Measurements from ENCODE around the gene RFX4. TPM values are rescaled to one million over a fixed set of nuclear protein-coding genes. Genes with fewer than 3 reads are reported as not detected.
"Not testable (repeated sequence)": the region's sequence is repeated elsewhere in the genome, so short reads cannot be mapped to it uniquely, and the experiment has no call there.

Gene RFX4
- total RNA-seq, 1 donor from 2014 or later, result not detected

DNA sequence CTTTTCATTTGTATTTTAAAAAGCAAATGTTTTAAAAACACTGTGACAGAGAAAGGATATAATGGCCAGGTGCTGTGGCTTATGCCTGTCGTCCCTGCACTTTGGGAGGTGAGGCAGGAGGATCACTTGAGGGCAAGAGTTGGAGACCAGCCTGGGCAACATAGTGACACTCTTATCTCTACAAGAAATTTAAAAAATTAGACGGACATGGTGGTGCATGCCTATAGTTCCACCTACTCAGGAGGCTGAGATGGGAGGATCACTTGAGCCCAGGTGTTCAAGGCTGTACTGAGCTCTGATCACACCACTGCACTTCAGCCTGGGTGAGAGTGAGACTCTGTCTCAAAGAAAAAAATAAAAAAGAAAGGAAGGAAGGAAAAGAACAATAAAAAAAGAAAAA lies 7.8 kb downstream of the RFX4 start:
- DNase-seq (ENCODE audit: low read depth), result no peak

- no peak for DNase-seq (ENCODE audit: low read depth)
These were observed 11.6 kb downstream of the RFX4 start for GRCh38 chr12:106594447-106594846.

DNA sequence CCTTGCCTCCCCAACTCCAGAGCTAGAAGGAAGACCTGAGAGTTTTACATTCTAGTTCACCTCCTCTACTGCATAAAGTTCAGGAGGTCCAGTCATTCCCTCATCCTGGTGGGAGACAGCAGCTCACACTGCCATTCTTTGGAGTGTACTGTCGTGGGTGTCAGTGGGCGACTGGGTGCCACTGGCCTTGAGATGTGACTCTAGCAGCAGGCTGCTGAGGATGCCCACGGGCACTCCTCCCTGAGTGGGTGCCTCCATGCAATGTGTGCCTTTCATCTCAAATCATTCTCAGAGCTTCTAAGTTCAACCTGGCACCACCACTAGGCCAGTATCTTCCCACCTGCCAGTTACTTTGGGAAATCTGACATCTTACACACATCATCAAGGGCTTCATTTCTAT lies 12.5 kb downstream of the RFX4 start:
- no peak for DNase-seq (ENCODE audit: low read depth)

DNA sequence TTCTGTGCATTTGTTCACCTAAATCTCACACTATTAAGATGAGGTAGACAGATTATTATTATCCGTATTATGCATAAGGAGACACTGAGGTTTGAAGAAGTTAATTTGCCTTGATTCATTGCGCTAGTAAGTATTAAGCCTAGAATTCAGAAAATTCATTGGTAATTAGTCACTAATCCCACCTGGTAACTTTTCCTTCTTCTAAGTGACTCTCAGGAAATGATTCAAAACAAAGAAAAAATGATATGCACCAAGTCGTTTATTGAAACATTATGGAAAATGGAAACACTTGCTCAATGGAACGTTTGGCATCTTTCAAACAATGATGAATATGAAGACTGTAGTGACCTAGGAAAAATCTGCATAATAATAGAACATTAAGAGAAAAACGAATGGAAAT lies 15.2 kb downstream of the RFX4 start:
- DNase-seq (ENCODE audit: low read depth), result no peak

DNA sequence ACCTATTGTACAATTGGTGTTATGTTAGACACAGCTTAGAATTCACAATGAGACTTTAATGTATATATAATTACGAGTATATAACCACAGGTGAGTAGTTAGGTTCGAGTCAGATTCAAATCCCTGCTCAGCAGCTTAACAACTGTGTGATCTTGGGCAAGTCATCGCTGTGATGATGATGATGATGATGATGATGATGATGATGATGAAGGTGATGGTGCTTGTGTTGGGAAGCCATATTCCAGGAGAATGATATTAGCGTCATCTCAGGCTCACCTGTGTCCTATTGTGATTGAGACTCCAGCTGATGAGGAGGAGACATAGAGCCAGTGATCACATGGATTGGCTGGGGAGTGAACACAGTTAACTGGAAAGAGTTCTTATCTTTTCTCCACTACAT lies 16.5 kb downstream of the RFX4 start:
- DNase-seq (ENCODE audit: low read depth), result no peak

DNA sequence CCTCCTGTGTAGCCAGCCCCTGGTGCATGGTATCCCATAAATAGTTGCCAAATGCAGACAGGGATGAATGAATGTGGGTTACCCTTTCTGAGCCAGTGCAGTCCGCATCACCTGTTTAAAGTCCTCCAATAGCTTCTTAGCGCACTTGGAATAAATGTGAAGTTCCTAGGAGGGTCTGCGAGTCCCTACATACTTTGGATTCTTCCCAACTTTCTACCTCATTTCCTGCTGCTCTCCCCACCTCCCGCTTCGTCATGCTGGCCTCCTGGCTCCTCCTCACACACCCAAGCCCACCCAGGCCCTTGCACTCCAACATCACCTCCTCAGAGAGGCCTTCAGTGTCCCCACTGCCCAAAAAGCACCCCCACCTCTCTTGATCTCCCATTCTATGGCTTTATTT lies 17.7 kb downstream of the RFX4 start:
- DNase-seq (ENCODE audit: low read depth), result no peak

GRCh38 chr12:106601031-106601430 lies 18.2 kb downstream of the RFX4 start:
- DNase-seq (ENCODE audit: low read depth), result no peak

DNA sequence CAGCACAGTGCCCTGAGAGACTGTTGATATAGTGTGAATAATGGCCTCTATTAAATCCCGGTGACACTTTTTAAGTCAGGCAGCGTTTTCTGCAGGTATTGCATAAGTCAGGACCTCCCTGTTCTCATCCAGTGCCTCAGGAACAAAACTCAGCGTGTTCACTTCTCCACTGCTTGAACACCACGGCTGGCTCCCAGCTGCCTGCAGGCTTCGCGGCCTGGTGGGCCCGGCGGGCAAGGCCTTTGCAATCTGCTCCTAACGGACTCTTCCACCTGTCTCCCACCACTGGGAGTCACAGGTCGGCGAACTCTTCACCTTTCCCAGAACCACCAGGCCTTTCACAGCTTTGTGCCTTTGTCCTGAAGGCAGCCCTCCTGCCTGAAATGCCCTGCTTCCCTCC lies 18.7 kb downstream of the RFX4 start:
- DNase-seq (ENCODE audit: low read depth), result no peak

DNA sequence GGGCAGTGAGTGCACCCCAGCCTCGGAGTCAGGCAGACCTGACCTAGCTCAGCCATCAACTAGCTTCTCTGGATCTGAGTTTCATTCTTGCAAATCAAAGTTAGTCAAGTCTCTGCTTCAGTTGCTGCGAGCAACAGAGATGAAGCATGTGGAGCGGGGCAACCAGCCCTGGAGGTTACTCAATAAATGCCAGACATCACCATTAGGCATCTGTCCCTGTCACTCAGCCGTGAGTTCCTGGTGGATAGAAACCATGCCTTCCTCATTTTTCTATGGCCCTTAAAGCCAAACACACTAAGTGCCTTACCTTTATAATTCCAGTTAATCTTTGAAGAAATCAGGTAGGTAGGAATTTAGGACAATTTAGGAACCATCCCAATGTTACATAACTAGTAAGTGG lies 19.3 kb downstream of the RFX4 start:
- peak; percentile 90 for DNase-seq (ENCODE audit: low read depth)

- DNase-seq (ENCODE audit: low read depth), result no peak
These were observed 22.4 kb downstream of the RFX4 start for GRCh38 chr12:106605254-106605653.

DNA sequence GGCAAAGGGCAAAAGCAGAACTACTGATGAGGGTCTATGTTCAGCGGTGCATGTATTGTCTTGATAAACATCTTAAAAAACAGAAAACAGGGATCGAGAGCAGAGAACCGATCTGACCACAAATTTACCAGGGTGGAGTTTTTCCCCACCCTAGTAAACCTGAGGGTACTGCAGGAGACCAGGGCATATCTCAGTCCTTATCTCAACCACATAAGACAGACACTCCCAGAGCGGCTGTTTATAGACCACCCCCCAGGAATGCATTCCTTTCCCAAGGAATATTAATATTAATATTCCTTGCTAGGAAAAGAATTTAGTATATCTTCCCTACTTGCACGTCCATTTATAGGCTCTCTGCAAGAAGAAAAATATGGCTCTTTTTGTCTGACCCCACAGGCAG lies 37.8 kb downstream of the RFX4 start:
- DNase-seq (ENCODE audit: low read depth), result not testable (repeated sequence)

- DNase-seq (ENCODE audit: low read depth), result no peak
These were observed 43.2 kb downstream of the RFX4 start for GRCh38 chr12:106625976-106626375.

DNA sequence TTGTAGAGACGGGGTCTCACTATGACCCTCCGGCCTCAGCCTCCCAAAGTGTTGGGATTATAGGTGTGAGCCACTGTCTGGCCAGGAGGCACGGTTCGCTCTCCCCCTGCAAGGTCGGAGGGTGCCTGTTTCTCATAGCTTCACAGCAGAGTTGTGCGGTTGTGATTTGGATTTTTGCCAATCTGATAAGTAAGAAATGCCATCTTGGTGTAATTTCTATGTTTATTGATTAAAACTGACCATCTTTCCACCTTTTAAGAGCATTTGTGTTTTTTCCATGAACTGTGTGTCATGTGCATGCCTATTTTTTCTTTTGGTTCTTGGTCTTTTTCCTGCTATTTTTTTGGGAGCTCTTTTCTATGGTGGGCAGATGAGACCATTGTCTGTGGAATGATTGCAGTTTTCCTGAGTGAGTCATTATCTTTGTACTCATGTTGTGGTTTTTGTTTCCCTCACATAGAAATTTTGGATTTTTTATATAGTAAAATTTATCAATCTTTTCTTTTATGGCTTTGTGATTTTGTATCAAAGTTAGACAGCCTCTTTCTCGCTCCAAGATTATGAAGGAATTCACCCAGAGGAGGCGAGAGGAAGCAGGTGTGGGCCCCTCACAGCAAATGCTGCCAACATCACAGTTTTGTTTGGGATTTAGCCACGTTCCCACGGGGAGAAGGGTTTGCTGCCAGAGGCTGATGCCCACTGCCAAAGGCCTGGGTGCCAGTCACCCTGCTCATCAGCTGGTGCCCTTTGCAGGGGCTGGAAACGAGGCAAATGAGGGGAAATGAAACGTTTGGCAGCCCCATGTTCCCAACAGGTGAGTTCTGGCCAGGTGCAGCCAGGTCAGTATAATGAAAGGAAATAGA lies 47.2 kb downstream of the RFX4 start:
- DNase-seq (ENCODE audit: low read depth), result peak; percentile 14

DNA sequence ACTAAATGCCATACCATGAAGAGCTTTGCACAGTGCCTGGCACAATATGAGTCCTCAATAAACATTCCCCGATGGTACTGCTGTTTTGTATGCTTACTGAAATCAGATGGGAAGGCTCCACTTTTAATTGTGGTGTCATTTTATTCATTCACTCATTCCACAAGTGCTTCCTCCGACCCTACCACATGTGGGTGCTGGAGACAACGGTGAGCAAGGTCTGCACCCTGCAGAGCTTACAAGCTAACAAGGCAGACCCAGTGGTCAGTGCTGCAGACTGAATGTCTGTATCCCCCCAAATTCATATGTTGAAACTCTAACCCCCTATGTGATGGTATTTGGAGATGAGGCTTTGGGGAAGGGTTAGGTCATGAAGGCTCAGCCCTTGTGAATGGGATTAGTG lies 48.3 kb downstream of the RFX4 start:
- DNase-seq (ENCODE audit: low read depth), result no peak

- peak; percentile 26 for DNase-seq (ENCODE audit: low read depth)
These were observed 49.0 kb downstream of the RFX4 start for GRCh38 chr12:106631797-106632196.

GRCh38 chr12:106632797-106633450 lies 50.1 kb downstream of the RFX4 start:
- DNase-seq (ENCODE audit: low read depth), result no peak

- no peak for DNase-seq (ENCODE audit: low read depth)
These were observed 50.6 kb downstream of the RFX4 start for GRCh38 chr12:106633451-106633823.

- DNase-seq (ENCODE audit: low read depth), result no peak
These were observed 51.4 kb downstream of the RFX4 start for GRCh38 chr12:106634206-106634605.

DNA sequence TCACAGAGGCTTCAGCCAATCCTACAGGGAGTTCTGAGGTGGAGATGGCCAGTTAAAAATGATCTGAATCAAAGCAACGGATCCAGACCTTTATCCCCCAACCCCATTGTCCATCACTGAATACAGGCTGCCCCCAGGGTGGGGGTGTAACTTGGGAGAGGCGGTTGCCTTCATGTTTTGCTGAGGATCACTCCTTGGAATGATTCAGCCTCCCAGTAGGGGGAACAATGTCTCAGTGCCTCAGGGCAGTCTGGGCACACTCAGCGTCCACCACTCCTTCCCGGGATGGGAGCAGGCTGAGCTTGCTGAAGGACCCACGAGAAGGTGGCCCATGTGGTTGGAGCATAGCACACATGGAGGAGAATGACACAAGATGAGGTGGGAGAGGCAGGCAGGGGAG lies 60.2 kb downstream of the RFX4 start:
- DNase-seq (ENCODE audit: low read depth), result no peak

GRCh38 chr12:106644335-106645073 lies 61.7 kb downstream of the RFX4 start:
- no peak for DNase-seq (ENCODE audit: low read depth)

DNA sequence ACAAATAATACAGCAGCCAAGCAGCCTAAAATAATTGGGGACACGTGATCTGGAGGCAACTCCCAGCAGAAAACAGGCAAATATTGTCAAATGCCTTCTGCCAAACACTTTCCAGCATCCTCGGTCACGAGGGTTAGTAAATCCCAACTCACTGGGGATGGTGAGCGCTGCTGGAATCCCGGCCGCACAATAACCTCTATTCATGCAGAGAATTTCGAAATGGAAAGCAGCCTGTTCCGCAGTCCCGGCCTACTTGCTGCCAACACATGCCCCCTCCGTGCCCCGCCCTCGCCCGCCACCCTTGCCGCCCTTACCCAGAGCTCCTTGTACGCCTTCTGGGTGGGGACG lies 62.2 kb downstream of the RFX4 start:
- peak; percentile 72 for DNase-seq (ENCODE audit: low read depth)
